Stimulated activated CD8-positive, alpha-beta memory T cell treated with anti-CD3 and anti-CD28 coated beads, Interleukin-4, amount 100 ng/mL, for 4 hours (primary cell): ENCODE measurements around the gene AFF3.
"Not testable (repeated sequence)": the region's sequence is repeated elsewhere in the genome, so short reads cannot be mapped to it uniquely, and the experiment has no call there.

Experiments
- DNase-seq, 2 donors: peaks; one replicate each; pipeline ENCODE4 v3.0.0-alpha.2; 2020; ENCODE audit warnings: low read depth in 2 of 2, low spot score in 1 of 2

The AFF3 gene

GRCh38 chr2:99935662-99936061 lies 206.7 kb downstream of the AFF3 start:
- no peak for DNase-seq

- DNase-seq = no peak
Measured at GRCh38 chr2:99933894-99934650, 208.3 kb downstream of the AFF3 start.

- DNase-seq = not testable (repeated sequence)
Measured at GRCh38 chr2:99933491-99933890, 208.9 kb downstream of the AFF3 start.

- no peak for DNase-seq
Measured at GRCh38 chr2:99928470-99929053, 213.8 kb downstream of the AFF3 start.

GRCh38 chr2:99927690-99928207 lies 214.6 kb downstream of the AFF3 start:
- not testable (repeated sequence) for DNase-seq

- DNase-seq = no peak
Measured at GRCh38 chr2:99926986-99927385, 215.4 kb downstream of the AFF3 start.

GRCh38 chr2:99925960-99926359 lies 216.4 kb downstream of the AFF3 start:
- DNase-seq = no peak

- no peak for DNase-seq
Measured at GRCh38 chr2:99922664-99923063, 219.7 kb downstream of the AFF3 start.

GRCh38 chr2:99921903-99922302 lies 220.5 kb downstream of the AFF3 start:
- no peak for DNase-seq

GRCh38 chr2:99918389-99918788 lies 224.0 kb downstream of the AFF3 start:
- DNase-seq = no peak

- DNase-seq = no peak
Measured at GRCh38 chr2:99915108-99915675, 227.2 kb downstream of the AFF3 start.

- DNase-seq = no peak
Measured at GRCh38 chr2:99911736-99912135, 230.7 kb downstream of the AFF3 start.

- no peak for DNase-seq
Measured at GRCh38 chr2:99910902-99911301, 231.5 kb downstream of the AFF3 start.

- no peak for DNase-seq
Measured at GRCh38 chr2:99905636-99906035, 236.8 kb downstream of the AFF3 start.

GRCh38 chr2:99905025-99905424 lies 237.4 kb downstream of the AFF3 start:
- no peak for DNase-seq

GRCh38 chr2:99903981-99904380 lies 238.4 kb downstream of the AFF3 start:
- no peak for DNase-seq

GRCh38 chr2:99900556-99900955 lies 241.8 kb downstream of the AFF3 start:
- DNase-seq = no peak

- DNase-seq = no peak
Measured at GRCh38 chr2:99899882-99900281, 242.5 kb downstream of the AFF3 start.

GRCh38 chr2:99899058-99899855 lies 243.1 kb downstream of the AFF3 start:
- no peak for DNase-seq

GRCh38 chr2:99898336-99899048 lies 243.9 kb downstream of the AFF3 start:
- DNase-seq = no peak

- no peak for DNase-seq
Measured at GRCh38 chr2:99891428-99891780, 251.0 kb downstream of the AFF3 start.
